Astrocyte (in vitro differentiated cells and primary cell): ENCODE measurements around the gene TNFAIP2.

Experiments used
- EZH2 ChIP-seq: IDR thresholded peaks from 2 replicates; pipeline ENCODE4 v1.6.1; 2012; ENCODE audit warnings: mild to moderate bottlenecking, low read length, inconsistent platforms; ENCODE audit not compliant: insufficient read depth
- TF ChIP-seq, protein P1 (sequence below): IDR thresholded peaks from 2 replicates; pipeline ENCODE4 v1.5.1; 2011; ENCODE audit warnings: low read depth, mild to moderate bottlenecking, inconsistent platforms, low read length, moderate library complexity; ENCODE audit not compliant: insufficient read depth

DNA sequence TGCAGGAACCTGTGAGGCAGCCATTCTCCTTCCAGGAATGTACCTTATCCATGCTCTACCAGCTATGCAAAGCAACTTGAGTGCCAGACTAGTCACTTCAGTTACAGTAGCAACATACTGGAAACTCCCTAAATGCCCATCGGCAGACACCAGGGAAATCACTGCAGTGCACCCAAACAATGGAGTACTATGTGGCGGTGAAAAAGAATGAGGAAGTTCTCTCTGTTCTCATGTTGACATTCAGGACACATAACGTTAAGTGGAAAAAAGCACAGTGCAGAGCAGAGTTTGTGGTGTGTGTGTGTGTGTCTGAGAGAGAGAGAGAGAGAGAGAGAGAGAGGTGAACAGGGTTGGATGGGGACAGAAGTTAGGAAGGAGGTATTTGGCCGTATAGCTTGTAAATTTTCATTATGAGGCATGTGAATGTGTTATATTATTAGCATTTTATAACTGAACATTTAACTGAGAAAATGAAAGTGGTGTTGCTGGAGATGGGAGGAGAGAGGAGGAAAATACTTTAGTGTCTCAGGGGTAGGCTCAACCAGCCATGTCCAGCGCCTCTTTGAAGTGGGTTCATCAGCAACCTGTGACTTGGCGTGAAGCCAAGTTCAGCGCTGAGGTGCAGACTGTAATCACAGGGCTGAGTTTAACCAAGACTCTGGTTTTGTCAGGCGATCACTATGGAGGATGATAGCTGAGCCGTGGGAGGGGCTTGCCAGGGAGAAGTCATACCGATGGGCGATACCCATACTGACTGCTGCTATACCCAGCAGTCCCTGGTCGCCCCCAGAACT, 17.3 kb downstream of the TNFAIP2 start:
- TF ChIP-seq, protein P1, sequence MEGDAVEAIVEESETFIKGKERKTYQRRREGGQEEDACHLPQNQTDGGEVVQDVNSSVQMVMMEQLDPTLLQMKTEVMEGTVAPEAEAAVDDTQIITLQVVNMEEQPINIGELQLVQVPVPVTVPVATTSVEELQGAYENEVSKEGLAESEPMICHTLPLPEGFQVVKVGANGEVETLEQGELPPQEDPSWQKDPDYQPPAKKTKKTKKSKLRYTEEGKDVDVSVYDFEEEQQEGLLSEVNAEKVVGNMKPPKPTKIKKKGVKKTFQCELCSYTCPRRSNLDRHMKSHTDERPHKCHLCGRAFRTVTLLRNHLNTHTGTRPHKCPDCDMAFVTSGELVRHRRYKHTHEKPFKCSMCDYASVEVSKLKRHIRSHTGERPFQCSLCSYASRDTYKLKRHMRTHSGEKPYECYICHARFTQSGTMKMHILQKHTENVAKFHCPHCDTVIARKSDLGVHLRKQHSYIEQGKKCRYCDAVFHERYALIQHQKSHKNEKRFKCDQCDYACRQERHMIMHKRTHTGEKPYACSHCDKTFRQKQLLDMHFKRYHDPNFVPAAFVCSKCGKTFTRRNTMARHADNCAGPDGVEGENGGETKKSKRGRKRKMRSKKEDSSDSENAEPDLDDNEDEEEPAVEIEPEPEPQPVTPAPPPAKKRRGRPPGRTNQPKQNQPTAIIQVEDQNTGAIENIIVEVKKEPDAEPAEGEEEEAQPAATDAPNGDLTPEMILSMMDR, result no peak
- no peak for TF ChIP-seq EZH2
